Mesothelial cell of epicardium (in vitro differentiated cells): ENCODE results near the gene DCST2. TPM values are rescaled to one million over a fixed set of nuclear protein-coding genes. Genes with fewer than 3 reads are reported as not detected.
A peak's percentile ranks its signal among the peaks of the same experiment; 100 is the strongest.

ENCODE experiments used
- DNase-seq, 2 experiments: peaks; one replicate each; pipeline ENCODE4 v3.0.0; 2021; ENCODE audit warnings: low spot score in 2 of 2; ENCODE audit not compliant: unreplicated experiment in 2 of 2
- H3K27ac Mint-ChIP-seq: 2 replicates; pipeline ENCODE4 v1.8.0; 2021; ENCODE audit warnings: mixed read lengths
- H3K27me3 Mint-ChIP-seq: 2 replicates; pipeline ENCODE4 v1.8.0; 2021; ENCODE audit warnings: low read depth, mixed read lengths
- H3K36me3 Mint-ChIP-seq: 2 replicates; pipeline ENCODE4 v1.8.0; 2021; ENCODE audit warnings: mixed read lengths
- H3K4me1 Mint-ChIP-seq: 2 replicates; pipeline ENCODE4 v1.8.0; 2021; ENCODE audit warnings: mixed read lengths
- H3K4me3 Mint-ChIP-seq: 2 replicates; pipeline ENCODE4 v1.8.0; 2021; ENCODE audit warnings: mild to moderate bottlenecking, moderate library complexity, mixed read lengths
- H3K9me3 Mint-ChIP-seq: 2 replicates; pipeline ENCODE4 v1.8.0; 2021; ENCODE audit warnings: mixed read lengths
- total RNA-seq: library from RNA; stranded (reverse); gene quantifications from 3 replicates; pipeline ENCODE4 v1.2.1, GENCODE V29; 2021
- TF ChIP-seq, protein P1 (sequence below): fragments of 200-600 bp; sonication (generic); IDR thresholded peaks from one replicate; pipeline ENCODE4 v1.5.0; 2021; ENCODE audit warnings: antibody characterized with exemption; ENCODE audit not compliant: unreplicated experiment

DCST2 gene
- total RNA-seq, 1 donor from 2014 or later: 1.8 TPM

- H3K27me3 Mint-ChIP-seq: peaks cover 2% of the 10 kb centered on the region
- peak; percentile 80 to 95 for DNase-seq
These were observed 28.0 kb upstream of the DCST2 start for GRCh38 chr1:155061381-155062150.

DNA sequence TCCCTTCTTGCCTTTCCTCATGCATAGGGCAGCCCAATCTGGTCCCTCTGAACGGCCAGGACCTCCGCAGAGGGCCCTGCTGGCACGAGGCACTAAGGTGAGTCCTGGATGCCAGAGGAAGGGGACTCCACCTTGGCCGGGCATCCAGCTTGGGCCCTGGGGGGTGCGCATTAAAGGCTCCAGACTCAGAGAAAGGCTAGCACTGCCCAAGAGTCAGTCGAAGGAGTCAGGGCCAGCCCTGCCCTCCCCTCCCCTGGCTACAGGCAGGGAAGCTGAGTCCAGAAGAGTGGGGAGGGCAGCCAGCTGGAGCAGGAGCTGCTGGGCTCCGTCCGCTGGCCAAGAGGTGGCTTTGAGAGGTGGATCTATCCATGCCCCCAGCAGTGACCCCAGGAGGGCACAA, 27.2 kb upstream of the DCST2 start:
- DNase-seq: no peak
- Mint-ChIP-seq H3K9me3 (no peaks in the 10 kb centered on the region), H3K4me3 (no peak overlapping the region), H3K27me3 (peaks cover 2% of the 10 kb centered on the region), H3K4me1 (peaks cover 32% of the 10 kb centered on the region), H3K36me3 (peaks cover 2% of the 10 kb centered on the region), H3K27ac (no peak overlapping the region)
- TF ChIP-seq, protein P1, sequence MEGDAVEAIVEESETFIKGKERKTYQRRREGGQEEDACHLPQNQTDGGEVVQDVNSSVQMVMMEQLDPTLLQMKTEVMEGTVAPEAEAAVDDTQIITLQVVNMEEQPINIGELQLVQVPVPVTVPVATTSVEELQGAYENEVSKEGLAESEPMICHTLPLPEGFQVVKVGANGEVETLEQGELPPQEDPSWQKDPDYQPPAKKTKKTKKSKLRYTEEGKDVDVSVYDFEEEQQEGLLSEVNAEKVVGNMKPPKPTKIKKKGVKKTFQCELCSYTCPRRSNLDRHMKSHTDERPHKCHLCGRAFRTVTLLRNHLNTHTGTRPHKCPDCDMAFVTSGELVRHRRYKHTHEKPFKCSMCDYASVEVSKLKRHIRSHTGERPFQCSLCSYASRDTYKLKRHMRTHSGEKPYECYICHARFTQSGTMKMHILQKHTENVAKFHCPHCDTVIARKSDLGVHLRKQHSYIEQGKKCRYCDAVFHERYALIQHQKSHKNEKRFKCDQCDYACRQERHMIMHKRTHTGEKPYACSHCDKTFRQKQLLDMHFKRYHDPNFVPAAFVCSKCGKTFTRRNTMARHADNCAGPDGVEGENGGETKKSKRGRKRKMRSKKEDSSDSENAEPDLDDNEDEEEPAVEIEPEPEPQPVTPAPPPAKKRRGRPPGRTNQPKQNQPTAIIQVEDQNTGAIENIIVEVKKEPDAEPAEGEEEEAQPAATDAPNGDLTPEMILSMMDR: no peak

More at GRCh38 chr1:155061381-155062150, 28.0 kb upstream of the DCST2 start:
- Mint-ChIP-seq H3K9me3 (no peaks in the 10 kb centered on the region), H3K4me1 (peaks cover 32% of the 10 kb centered on the region), H3K27ac (no peak overlapping the region), H3K36me3 (peaks cover under 1% of the 10 kb centered on the region), H3K4me3 (peak overlapping the region; percentile 46)
- TF ChIP-seq, protein P1: peak; percentile 96

GRCh38 chr1:155057788-155058211, 24.2 kb upstream of the DCST2 start:
- DNase-seq: no peak
- no peaks in the 10 kb centered on the region for H3K9me3 Mint-ChIP-seq
- TF ChIP-seq, protein P1: no peak
- H3K4me1 Mint-ChIP-seq: peaks cover 14% of the 10 kb centered on the region
- H3K27me3 Mint-ChIP-seq: peaks cover 4% of the 10 kb centered on the region
- H3K4me3 Mint-ChIP-seq: no peak overlapping the region
- H3K36me3 Mint-ChIP-seq: peaks cover 2% of the 10 kb centered on the region
- H3K27ac Mint-ChIP-seq: no peak overlapping the region

- Mint-ChIP-seq H3K4me3 (no peak overlapping the region), H3K36me3 (peaks cover 2% of the 10 kb centered on the region), H3K4me1 (peaks cover 16% of the 10 kb centered on the region), H3K27me3 (peaks cover 10% of the 10 kb centered on the region), H3K27ac (no peak overlapping the region), H3K9me3 (no peaks in the 10 kb centered on the region)
- TF ChIP-seq, protein P1: no peak
- no peak for DNase-seq
These were observed 23.5 kb upstream of the DCST2 start for GRCh38 chr1:155057104-155057503.

- TF ChIP-seq, protein P1: no peak
- Mint-ChIP-seq H3K27me3 (peaks cover 13% of the 10 kb centered on the region), H3K36me3 (peaks cover 2% of the 10 kb centered on the region), H3K4me1 (peaks cover 28% of the 10 kb centered on the region), H3K9me3 (no peaks in the 10 kb centered on the region), H3K27ac (no peak overlapping the region), H3K4me3 (no peak overlapping the region)
- DNase-seq: no peak
These were observed 20.0 kb upstream of the DCST2 start for GRCh38 chr1:155053531-155054105.
